Muscle of leg (tissue), 11 donors: Measurements from ENCODE around the gene CC2D1A. TPM values are rescaled to one million over a fixed set of nuclear protein-coding genes. Genes with fewer than 3 reads are reported as not detected.
A peak's percentile ranks its signal among the peaks of the same experiment; 100 is the strongest.
"Not testable (repeated sequence)": the region's sequence is repeated elsewhere in the genome, so short reads cannot be mapped to it uniquely, and the experiment has no call there.

Experiments used
- DNase-seq: peaks from one replicate; pipeline ENCODE4 v3.0.0; 2013
- H3K27ac ChIP-seq: one replicate; pipeline ENCODE4 v1.5.1; 2013; ENCODE audit warnings: mild to moderate bottlenecking, low read length, control low read depth
- H3K27me3 ChIP-seq: one replicate; pipeline ENCODE4 v1.6.1; 2013; ENCODE audit warnings: low read length; ENCODE audit not compliant: control insufficient read depth, insufficient read depth
- H3K36me3 ChIP-seq: one replicate; pipeline ENCODE4 v1.6.1; 2013; ENCODE audit warnings: low read length; ENCODE audit not compliant: control insufficient read depth, insufficient read depth
- H3K4me1 ChIP-seq: one replicate; pipeline ENCODE4 v1.6.1; 2013; ENCODE audit warnings: low read length; ENCODE audit not compliant: control insufficient read depth, insufficient read depth
- H3K4me3 ChIP-seq: one replicate; pipeline ENCODE4 v1.5.1; 2013; ENCODE audit warnings: low read length, control low read depth
- H3K9me3 ChIP-seq: replicated peaks from 2 replicates; pipeline ENCODE4 v1.6.1; 2013; ENCODE audit warnings: low read depth, low read length; ENCODE audit not compliant: control insufficient read depth
- WGBS: methylation state at CpG from one replicate; pipeline ENCODE4 v1.1.5; 2013; ENCODE audit warnings: missing lambda C conversion rate; ENCODE audit not compliant: insufficient coverage; 5-methylcytosine and 5-hydroxymethylcytosine counted together
- polyA plus RNA-seq, 8 donors: library from polyadenylated mRNA; unstranded; fragments of 120-200 nt; gene quantifications; one replicate each; pipeline versions ENCODE4 v1.2.1 to v1.2.3, GENCODE V29; 2013; ENCODE audit warnings: inconsistent platforms in 1 of 8, low replicate concordance in 1 of 8; ENCODE audit not compliant: insufficient read length in 8 of 8, insufficient read depth in 1 of 8
- total RNA-seq: library from RNA; stranded (reverse); fragments of 120-200 nt; gene quantifications from one replicate; pipeline ENCODE4 v1.2.4, GENCODE V29; 2013

The CC2D1A gene
- total and polyA plus RNA-seq, 9 donors = 8.7 to 18.6 (median 14.4) TPM

DNA sequence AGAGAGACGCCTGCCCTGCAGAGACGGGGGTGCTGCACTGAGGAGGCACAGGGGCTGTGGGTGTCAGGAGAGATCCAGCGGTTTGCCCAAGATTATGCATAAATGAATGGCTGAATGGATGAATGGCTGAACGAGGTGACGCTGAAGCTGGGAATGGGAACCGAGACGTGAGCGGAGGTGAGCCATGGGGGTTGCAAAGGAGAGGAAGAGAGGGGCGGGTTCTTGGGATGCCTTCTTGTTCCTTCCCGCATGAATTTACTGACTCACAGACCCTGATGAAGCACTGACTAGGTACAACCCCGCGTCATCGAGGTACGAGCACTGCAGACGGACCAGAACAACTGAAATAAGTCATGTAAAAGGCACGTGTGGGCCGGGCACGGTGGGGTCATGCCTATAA is 63.0 kb downstream of the CC2D1A start:
- Histone ChIP-seq H3K9me3 (no peaks in the 10 kb centered on the region), H3K36me3 (peaks cover 87% of the 10 kb centered on the region), H3K4me1 (no peaks in the 10 kb centered on the region), H3K27me3 (no peaks in the 10 kb centered on the region), H3K27ac (no peak overlapping the region), H3K4me3 (no peak overlapping the region)
- 91% methylated on average over 17 of the region's 18 CpGs for WGBS
- DNase-seq = no peak

GRCh38 chr19:13969897-13970296 is 63.9 kb downstream of the CC2D1A start:
- WGBS = 88% methylated on average over 14 of the region's 18 CpGs
- no peak for DNase-seq
- H3K27ac ChIP-seq = no peak overlapping the region
- peaks cover 86% of the 10 kb centered on the region for H3K36me3 ChIP-seq
- no peak overlapping the region for H3K4me3 ChIP-seq
- H3K4me1 ChIP-seq = no peaks in the 10 kb centered on the region
- H3K9me3 ChIP-seq = no peaks in the 10 kb centered on the region
- no peaks in the 10 kb centered on the region for H3K27me3 ChIP-seq

GRCh38 chr19:13971868-13972267 is 65.9 kb downstream of the CC2D1A start:
- 97% methylated on average over 7 of the region's 15 CpGs for WGBS
- H3K27me3 ChIP-seq, H3K9me3 ChIP-seq, H3K4me3 ChIP-seq, H3K4me1 ChIP-seq, H3K27ac ChIP-seq, DNase-seq: not testable (repeated sequence)
- peaks cover 73% of the 10 kb centered on the region for H3K36me3 ChIP-seq

DNA sequence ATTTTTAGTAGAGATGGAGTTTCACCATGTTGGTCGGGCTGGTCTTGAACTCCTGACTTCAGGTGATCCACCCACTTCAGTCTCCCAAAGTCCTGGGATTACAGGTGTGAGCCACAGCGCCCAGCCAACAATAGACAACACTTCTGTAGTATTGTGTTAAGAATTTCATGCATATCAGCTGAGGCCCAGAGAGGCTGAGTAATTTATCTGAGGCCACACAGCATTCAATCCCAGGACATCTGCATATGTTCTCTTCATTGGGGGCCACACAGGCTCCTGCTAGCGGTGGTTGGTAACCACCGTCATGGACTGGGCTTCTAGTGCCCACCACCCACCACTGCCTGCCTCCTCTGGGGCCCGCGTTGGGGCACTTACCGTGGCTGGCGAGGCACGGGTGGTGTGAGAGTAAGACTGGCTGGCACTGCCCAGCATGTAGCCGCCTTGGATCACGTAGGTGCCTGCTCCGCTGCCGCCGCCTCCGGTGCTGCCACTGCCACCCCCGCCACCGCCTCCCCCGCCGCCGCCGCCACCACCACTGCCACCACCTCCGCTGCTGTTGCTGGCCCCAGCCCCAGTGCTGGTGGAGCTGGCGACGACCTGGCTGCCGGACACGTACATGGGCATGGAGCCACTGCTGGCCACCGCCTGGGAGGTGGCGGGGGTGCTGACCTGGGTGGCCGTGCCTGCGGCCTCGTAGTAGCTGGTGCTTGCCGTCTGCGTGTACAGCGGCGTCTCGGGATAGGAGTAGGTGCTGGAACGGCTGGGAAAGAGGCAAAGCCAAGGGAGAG is 66.6 kb downstream of the CC2D1A start:
- Histone ChIP-seq H3K9me3 (no peaks in the 10 kb centered on the region), H3K27ac (no peak overlapping the region), H3K4me3 (no peak overlapping the region), H3K36me3 (peaks cover 67% of the 10 kb centered on the region), H3K27me3 (no peaks in the 10 kb centered on the region), H3K4me1 (peaks cover 2% of the 10 kb centered on the region)
- 88% methylated on average over 35 of the region's 37 CpGs for WGBS
- no peak for DNase-seq

DNA sequence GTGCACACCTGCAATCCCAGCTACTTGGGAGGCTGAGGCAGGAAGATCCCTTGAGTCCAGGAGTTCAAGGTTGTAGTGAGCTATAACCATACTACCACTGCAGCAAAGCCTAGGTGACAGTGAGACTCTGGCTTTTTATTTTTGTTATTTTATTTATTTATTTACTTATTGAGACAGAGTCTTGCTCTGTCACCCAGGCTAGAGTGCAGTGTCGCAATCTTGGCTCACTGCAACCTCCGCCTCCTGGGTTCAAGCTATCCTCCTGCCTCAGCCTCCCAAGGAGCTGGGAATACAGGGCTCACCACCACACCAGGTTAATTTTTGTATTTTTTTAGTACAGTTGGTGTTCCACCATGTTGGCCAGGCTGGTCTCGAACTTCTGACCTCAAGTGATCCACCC is 67.5 kb downstream of the CC2D1A start:
- not testable (repeated sequence) for DNase-seq, H3K9me3 ChIP-seq, H3K27me3 ChIP-seq, H3K4me3 ChIP-seq, H3K4me1 ChIP-seq, H3K27ac ChIP-seq
- peaks cover 62% of the 10 kb centered on the region for H3K36me3 ChIP-seq
- WGBS = 80% methylated on average over 1 of the region's 3 CpGs

- Histone ChIP-seq H3K9me3 (no peaks in the 10 kb centered on the region), H3K27me3 (no peaks in the 10 kb centered on the region), H3K36me3 (peaks cover 56% of the 10 kb centered on the region), H3K27ac (no peak overlapping the region), H3K4me3 (no peak overlapping the region), H3K4me1 (peaks cover 14% of the 10 kb centered on the region)
- WGBS = 47% methylated on average over 7 of the region's 12 CpGs
- DNase-seq = no peak
Measured at GRCh38 chr19:13974073-13974472, 68.1 kb downstream of the CC2D1A start.

DNA sequence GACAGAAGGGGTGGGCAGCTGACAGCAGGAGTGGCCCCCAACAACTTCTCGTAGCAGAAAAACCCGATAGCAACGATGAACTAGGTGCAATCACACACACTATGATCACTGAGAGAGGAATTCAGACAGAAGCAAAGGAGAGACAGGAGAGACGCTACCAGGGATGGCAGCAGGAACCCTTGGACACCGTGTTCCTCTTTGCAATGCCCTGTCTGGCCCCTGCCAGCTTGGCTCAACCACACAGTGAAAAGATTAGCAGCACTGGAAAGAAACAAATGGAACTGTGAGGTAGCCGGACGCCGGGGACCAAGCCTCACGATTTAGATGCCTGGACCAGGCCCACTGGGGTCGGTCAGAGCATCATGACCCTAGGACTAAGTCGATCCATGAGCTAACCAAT is 69.9 kb downstream of the CC2D1A start:
- Histone ChIP-seq H3K4me3 (no peak overlapping the region), H3K36me3 (peaks cover 48% of the 10 kb centered on the region), H3K27ac (no peak overlapping the region), H3K27me3 (no peaks in the 10 kb centered on the region), H3K9me3 (no peaks in the 10 kb centered on the region), H3K4me1 (peaks cover 31% of the 10 kb centered on the region)
- 85% methylated on average over 9 of the region's 11 CpGs for WGBS
- DNase-seq = no peak

- peaks cover 46% of the 10 kb centered on the region for H3K36me3 ChIP-seq
- H3K27ac ChIP-seq = no peak overlapping the region
- 79% methylated on average over 7 of the region's 12 CpGs for WGBS
- no peak overlapping the region for H3K4me3 ChIP-seq
- H3K27me3 ChIP-seq = no peaks in the 10 kb centered on the region
- H3K4me1 ChIP-seq = peaks cover 35% of the 10 kb centered on the region
- H3K9me3 ChIP-seq = no peaks in the 10 kb centered on the region
- DNase-seq = no peak
Measured at GRCh38 chr19:13976446-13976845, 70.4 kb downstream of the CC2D1A start.

GRCh38 chr19:13977803-13978202 is 71.8 kb downstream of the CC2D1A start:
- Histone ChIP-seq H3K27ac (peak overlapping the region; percentile 84), H3K27me3 (no peaks in the 10 kb centered on the region), H3K36me3 (peaks cover 47% of the 10 kb centered on the region), H3K4me3 (no peak overlapping the region), H3K4me1 (peaks cover 40% of the 10 kb centered on the region), H3K9me3 (no peaks in the 10 kb centered on the region)
- 88% methylated on average over 2 of the region's 12 CpGs for WGBS
- DNase-seq = no peak

DNA sequence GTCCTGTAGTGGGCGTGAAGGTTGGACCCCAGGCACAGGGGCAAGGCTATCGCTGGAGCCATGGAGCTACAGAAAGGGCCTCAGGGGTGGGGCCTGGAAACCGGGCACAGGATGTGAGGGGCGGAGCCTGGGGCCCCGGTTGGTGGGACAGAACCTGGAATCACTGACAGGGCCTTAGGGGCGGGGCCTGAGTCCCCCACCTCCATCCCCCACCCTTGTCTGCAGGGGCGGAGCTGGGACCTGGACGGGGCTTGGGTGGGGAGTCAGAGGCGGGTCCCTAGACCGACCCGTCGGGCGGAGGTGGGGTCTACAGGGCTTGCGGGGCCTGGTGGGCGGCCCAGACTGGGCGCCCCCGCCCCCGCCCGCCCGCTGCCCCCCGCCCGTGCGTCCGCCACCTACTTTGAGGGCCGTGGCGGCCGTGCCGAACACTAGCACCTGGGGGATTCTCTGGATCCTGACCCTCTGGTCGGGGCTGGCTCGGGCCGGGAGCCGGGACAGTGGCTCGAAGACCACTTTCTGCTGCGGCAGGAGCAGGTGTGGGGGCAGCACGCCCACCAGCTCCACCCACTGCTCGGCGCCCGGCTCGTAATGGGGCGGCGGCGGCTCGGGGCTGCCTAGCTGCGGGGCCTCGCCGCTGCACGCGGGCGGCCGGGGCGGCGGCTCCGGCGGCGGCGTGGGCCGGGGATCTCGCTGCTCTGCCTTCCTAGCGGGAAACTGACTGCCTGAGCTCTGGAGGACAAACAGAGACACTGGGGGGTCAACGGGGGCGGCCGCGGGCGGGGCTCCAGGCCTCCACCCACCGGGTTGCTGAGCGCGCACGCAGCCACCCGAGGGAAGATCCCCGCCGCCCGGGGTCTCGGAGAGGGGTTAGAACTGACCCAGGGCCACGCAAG is 72.6 kb downstream of the CC2D1A start:
- Histone ChIP-seq H3K9me3 (no peaks in the 10 kb centered on the region), H3K27ac (peak overlapping the region; percentile 84), H3K4me3 (peak overlapping the region; percentile 40), H3K4me1 (peaks cover 40% of the 10 kb centered on the region), H3K36me3 (peaks cover 46% of the 10 kb centered on the region), H3K27me3 (no peaks in the 10 kb centered on the region)
- WGBS = 1% methylated on average over 64 of the region's 74 CpGs
- peak; percentile 94 for DNase-seq
